ENCODE data around the gene DOK3. TPM values are rescaled to one million over a fixed set of nuclear protein-coding genes. Genes with fewer than 3 reads are reported as not detected.
A peak's percentile ranks its signal among the peaks of the same experiment; 100 is the strongest.

The DOK3 gene
- total and polyA plus RNA-seq, 2 experiments from 2014 or later = 2.2 to 11.1 TPM

- H3K36me3 ChIP-seq (ENCODE audit: insufficient read depth) = peaks cover 8% of the 10 kb centered on the region; the same call in 1 of the 2 replicates
- Mint-ChIP-seq H3K4me1 (peaks cover 26% of the 10 kb centered on the region), H3K36me3 (ENCODE audit: low read depth) (peaks cover 21% of the 10 kb centered on the region), H3K9me3 (peaks cover 3% of the 10 kb centered on the region; the same call in 2 of the 3 replicates), H3K4me3 (peak overlapping the region; percentile 85), H3K27ac (0 out of 2 replicates have a peak overlapping the region, but pooled peaks have one; percentile 65), H3K27me3 (ENCODE audit: insufficient read depth, low read depth, poor library complexity) (peaks cover 35% of the 10 kb centered on the region)
- peaks cover 20% of the 10 kb centered on the region for H3K27me3 ChIP-seq (ENCODE audit: insufficient read depth)
- no peak overlapping the region for H3K27ac ChIP-seq (ENCODE audit: low read depth)
- peak; percentile 1 for ATAC-seq
- peaks cover 19% of the 10 kb centered on the region for H3K4me1 ChIP-seq (ENCODE audit: insufficient read depth)
- peak overlapping the region; percentile 96 for H3K4me2 ChIP-seq
- H3K4me3 ChIP-seq = peak overlapping the region; percentile 85
- peaks cover 21% of the 10 kb centered on the region; the same call in 1 of the 2 replicates for H4K20me1 ChIP-seq (replicated peaks; ENCODE audit: insufficient read depth)
- H3F3A ChIP-seq (replicated peaks; ENCODE audit: low read depth) = peaks cover 40% of the 10 kb centered on the region
- H3K9me2 ChIP-seq (ENCODE audit: insufficient read depth) = no peaks in the 10 kb centered on the region
- TF ChIP-seq POLR2AphosphoS5 (IDR thresholded peaks at IDR 0.05; ENCODE audit: low read depth) (peak; percentile 35; the same call in 1 of the 2 replicates), NANOG (IDR thresholded peaks at IDR 0.05; ENCODE audit: borderline replicate concordance) (no peak), ZNF114 (CRISPR knock-in tag; IDR thresholded peaks at IDR 0.05) (no peak)
- DNase-seq (ENCODE audit: low spot score) = peak; percentile 53
- no peaks in the 10 kb centered on the region; the same call in 1 of the 2 replicates for H3K79me2 ChIP-seq (replicated peaks; ENCODE audit: insufficient read depth)
- H2AFZ ChIP-seq = no peak overlapping the region
These were observed 55.7 kb downstream of the DOK3 start for GRCh38 chr5:177453852-177454396.

- Mint-ChIP-seq H3K4me3 (peak overlapping the region; percentile 85), H3K27me3 (ENCODE audit: insufficient read depth, low read depth, poor library complexity) (peaks cover 44% of the 10 kb centered on the region), H3K27ac (no peak overlapping the region), H3K36me3 (ENCODE audit: low read depth) (peaks cover 22% of the 10 kb centered on the region), H3K9me3 (peaks cover 6% of the 10 kb centered on the region; the same call in 2 of the 3 replicates), H3K4me1 (peaks cover 36% of the 10 kb centered on the region)
- DNase-seq (ENCODE audit: low spot score) (no peak), ATAC-seq (no peak)
- H3K4me2 ChIP-seq = peak overlapping the region; percentile 96; the same call in 1 of the 2 replicates
- no peak overlapping the region for H3K4me3 ChIP-seq
- peaks cover 30% of the 10 kb centered on the region for H3K27me3 ChIP-seq (ENCODE audit: insufficient read depth)
- TF ChIP-seq POLR2AphosphoS5 (IDR thresholded peaks at IDR 0.05; ENCODE audit: low read depth) = no peak
- TF ChIP-seq NANOG (IDR thresholded peaks at IDR 0.05; ENCODE audit: borderline replicate concordance) = no peak
- TF ChIP-seq JUNB (IDR thresholded peaks at IDR 0.05; ENCODE audit: unreplicated experiment) = no peak
- TF ChIP-seq ZNF114 (CRISPR knock-in tag; IDR thresholded peaks at IDR 0.05) = no peak
- TF ChIP-seq CREB1 (CRISPR knock-in tag; IDR thresholded peaks at IDR 0.05; ENCODE audit: low read depth) = no peak
- 0 out of 4 replicates have a peak, but pooled peaks of 1 of the 2 experiments have one; percentile 11 for TF ChIP-seq CTCF (conservative IDR thresholded peaks at IDR 0.05; ENCODE audit: low read depth in 2 of 2)
- TF ChIP-seq EZH2phosphoT487 (IDR thresholded peaks at IDR 0.05; ENCODE audit: unreplicated experiment) = no peak
- no peak for TF ChIP-seq REST (IDR thresholded peaks at IDR 0.05; ENCODE audit: unreplicated experiment)
- no peak overlapping the region for H2AFZ ChIP-seq
- H3K79me2 ChIP-seq (replicated peaks; ENCODE audit: insufficient read depth) = no peaks in the 10 kb centered on the region; the same call in 1 of the 2 replicates
- peaks cover 40% of the 10 kb centered on the region for H3F3A ChIP-seq (replicated peaks; ENCODE audit: low read depth)
- no peak overlapping the region for H3K27ac ChIP-seq (ENCODE audit: low read depth)
- H3K4me1 ChIP-seq (ENCODE audit: insufficient read depth) = peaks cover 23% of the 10 kb centered on the region
- H4K20me1 ChIP-seq (replicated peaks; ENCODE audit: insufficient read depth) = peaks cover 21% of the 10 kb centered on the region; the same call in 1 of the 2 replicates
- no peaks in the 10 kb centered on the region for H3K9me2 ChIP-seq (ENCODE audit: insufficient read depth)
- peaks cover 8% of the 10 kb centered on the region; the same call in 1 of the 2 replicates for H3K36me3 ChIP-seq (ENCODE audit: insufficient read depth)
These were observed 56.7 kb downstream of the DOK3 start for GRCh38 chr5:177452688-177453638.
